GM18861 (cell line): ENCODE results near the gene ADARB2.

ENCODE experiments used
- ATAC-seq: cut with Tn5 transposase; IDR thresholded peaks from one replicate; pipeline ENCODE4 v1.9.1; 2021; ENCODE audit not compliant: unreplicated experiment

ADARB2 gene

DNA sequence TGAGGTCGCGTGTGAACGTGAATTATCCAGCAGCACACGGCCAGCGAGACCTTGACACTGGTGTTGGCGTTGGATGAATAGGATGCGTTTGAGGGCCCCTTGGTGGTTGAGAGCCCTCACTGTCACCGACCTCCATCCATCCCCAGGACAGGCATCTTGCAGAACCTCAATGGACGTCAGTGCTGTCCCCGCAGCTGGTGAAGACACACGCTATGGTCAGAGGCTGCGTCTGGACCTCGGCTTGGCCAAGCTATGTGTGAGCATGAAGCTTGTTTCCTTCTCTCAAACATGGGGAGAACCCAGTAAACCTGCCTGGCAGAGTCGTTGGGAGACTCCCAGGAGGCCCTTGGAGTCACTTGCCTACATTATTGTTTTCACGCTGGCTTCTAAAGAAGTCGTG lies 229.2 kb downstream of the ADARB2 start:
- ATAC-seq = no peak

DNA sequence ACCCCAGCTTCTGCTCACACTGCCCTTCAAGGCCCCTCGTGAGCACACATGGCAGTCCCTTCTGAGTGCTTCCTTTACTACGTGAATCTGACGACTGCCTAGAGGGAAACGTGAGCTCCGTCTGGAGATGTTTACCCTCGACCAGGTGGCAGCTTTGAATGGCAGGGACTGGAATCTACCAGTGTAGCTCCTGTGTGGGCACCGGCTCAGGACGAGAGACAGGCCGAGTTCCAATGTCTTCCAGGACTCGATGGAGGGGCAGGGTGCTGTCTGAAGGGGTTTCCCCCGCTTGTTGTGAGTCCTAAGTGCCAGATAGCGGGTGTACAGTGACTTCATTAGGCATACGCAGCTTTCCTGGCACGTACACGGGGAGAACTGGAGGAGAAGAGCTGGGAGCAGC lies 229.9 kb downstream of the ADARB2 start:
- no peak for ATAC-seq

DNA sequence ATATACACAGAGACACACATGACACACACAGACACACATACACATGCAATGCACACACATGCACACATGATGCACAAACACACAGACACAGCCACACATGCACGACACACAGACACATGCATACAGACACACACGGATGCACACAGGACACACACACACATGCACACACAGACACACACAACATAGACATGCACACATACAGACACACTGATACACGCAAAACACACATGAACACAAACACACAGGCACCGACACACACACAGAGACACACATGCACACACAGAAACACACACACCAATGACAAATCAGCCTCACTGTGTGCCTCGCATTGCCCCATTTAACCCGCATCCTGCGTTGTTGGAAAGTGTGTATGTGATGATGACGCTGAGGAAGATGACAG lies 232.4 kb downstream of the ADARB2 start:
- no peak for ATAC-seq

DNA sequence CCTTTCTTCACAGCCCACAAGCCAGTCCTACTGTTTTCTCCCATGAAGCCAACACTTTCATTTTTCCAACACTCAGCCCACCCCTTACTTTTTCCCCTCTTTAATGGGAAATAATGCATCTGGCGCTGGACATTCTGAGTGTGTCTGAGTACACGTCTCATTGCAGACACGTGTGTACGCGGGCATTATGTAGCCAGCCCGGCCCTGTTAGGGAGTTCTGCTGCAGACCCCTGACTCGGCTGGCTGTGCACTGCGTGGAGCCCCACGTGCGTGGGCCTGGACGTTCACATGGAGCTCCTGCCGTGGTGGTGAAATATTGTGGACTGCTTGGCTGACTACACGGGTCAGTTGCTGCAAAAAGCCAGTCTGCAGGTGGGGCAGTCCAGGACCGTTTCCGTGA lies 233.0 kb downstream of the ADARB2 start:
- ATAC-seq = no peak

DNA sequence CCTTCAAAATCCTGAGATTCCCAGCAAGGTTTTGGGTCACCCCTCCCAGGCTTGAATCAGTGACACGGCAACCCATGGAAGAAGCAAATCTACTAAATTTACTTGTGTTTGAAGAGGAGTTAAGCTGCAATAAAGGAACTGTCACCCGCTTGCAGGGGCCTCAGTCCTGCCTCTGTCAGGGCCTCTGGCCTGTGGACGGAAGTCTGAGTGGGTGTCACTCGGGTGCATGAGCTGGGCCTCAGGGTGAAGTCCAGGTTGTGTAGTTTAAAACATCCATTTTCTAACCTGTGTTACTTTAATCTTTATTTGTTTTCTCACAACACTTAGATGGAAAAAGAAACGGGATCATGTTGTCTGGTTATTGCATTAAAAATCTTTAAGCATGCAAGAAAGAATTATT lies 234.9 kb downstream of the ADARB2 start:
- ATAC-seq = no peak

DNA sequence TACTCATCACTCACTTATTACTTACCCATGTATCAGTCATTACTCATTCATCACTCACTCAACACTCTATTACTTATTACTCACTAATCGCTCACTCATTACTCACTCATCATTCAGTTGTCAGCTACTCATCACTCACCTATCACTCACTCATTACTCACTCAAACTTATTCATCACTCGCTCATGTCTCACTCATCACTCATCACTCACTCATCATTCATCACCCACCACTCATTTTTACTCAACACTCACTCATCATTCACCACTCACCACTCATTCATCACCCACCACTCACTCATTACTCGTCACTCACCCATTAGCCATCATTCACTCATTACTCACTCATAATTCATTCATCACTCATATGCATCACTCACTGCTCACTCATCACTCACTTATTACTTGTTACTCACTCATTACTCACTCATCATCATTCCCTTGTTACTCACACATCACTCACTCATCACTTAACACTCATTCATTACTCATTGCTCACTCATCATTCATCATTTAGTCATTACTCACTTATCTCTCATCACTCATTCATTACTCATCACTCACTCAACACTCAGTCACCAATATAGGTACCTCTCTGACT lies 237.9 kb downstream of the ADARB2 start:
- ATAC-seq = no peak

DNA sequence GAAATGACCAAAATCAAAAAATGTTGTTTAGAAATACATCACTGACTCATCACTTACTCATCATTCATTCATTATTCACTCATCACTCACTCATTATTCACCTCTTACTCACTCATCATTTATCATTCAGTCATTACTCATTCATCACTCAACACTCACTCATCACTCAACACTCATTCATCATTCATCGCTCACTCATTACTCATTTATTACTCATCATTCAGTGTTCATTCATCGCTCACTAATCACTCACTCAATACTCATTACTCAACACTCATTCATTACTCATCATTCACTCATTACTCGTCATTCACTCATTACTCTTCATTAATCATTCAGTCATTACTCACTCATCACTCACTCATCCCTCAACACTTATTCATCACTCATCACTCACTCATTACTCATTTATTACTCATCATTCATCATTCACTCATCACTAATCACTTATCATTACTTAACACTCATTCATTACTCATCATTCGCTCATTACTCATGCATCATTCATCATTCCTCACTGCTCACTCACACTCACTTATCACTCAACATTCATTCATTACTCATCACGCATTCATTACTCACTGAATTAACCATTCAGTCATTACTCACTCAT lies 238.5 kb downstream of the ADARB2 start:
- no peak for ATAC-seq

DNA sequence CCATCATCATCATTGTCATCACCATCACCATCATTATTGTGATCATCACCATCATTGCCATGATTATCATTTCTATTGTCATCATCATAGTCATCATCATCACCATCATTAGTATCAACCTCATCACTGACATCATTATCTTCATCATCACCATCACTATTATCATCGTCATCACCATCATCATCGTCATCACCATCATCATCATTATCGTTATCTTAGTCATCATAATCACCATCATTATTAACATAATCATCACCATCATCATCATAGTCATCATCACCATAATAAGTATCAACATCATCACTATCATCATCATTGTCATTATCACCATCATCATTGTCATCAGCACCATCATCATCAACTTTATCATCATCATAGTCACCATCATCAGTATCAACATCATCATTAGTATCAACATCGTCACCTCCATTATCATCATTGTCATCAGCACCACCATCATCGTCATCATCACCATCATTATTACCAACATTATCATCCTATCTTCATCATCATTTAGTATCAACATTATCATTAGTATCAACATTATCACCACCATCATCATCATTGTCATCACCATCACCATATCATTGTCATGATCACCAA lies 241.3 kb downstream of the ADARB2 start:
- ATAC-seq = no peak

DNA sequence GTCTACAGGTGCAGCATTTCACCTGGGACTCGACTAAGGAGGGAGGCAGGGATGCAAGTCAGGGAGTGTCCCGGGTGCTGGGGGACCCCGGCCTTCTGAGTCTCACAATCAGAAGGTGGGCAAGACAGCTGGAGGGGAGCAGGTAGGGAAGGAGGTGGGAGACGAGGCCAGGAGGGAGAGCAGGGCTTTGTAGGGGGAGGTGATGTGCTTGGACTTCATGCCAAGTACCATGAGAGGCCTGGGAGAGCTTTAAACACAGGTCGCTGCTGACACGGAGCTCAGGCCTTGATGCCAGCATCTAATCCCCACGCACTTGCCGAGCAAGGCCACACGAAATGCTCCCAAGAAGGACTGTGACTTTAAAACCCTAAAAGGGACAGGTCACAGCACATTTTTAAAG lies 244.7 kb downstream of the ADARB2 start:
- ATAC-seq = no peak

DNA sequence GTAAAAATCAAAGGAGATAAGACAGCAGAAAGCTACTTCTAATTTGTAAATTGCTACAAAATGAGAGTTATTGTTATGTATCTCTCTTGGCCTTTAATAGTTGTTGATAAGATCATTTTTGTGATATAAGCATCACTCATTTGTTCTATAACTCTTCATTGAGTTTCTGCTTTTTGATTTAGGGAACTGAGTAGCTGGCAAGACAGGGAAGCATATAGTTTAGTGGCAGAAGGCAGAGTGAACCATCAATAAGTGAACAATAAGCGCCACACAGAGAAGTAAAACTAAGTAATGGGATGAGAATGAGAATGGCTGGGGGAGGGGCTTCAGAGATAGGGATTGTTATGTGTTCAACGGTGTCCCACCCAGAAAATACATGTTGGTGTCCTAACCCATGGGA lies 245.4 kb downstream of the ADARB2 start:
- no peak for ATAC-seq

DNA sequence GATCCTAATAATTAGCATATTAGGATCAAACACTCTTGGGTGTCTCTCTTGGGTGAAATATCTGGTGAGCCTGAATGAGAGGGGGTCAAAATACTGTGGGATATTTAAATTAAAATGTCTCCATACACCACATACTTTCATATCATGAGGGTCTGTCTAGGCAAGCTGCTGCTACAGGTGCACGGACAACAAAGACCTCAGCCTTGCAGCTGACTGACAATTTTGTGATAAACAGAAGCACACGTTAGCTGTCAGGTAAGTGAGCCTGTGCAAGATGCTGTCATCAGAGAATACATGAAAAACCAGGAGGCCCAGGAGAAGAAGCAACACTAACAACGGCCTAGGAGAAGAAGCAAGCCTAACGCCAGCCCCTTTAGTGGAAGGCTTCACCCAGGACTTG lies 247.5 kb downstream of the ADARB2 start:
- no peak for ATAC-seq

DNA sequence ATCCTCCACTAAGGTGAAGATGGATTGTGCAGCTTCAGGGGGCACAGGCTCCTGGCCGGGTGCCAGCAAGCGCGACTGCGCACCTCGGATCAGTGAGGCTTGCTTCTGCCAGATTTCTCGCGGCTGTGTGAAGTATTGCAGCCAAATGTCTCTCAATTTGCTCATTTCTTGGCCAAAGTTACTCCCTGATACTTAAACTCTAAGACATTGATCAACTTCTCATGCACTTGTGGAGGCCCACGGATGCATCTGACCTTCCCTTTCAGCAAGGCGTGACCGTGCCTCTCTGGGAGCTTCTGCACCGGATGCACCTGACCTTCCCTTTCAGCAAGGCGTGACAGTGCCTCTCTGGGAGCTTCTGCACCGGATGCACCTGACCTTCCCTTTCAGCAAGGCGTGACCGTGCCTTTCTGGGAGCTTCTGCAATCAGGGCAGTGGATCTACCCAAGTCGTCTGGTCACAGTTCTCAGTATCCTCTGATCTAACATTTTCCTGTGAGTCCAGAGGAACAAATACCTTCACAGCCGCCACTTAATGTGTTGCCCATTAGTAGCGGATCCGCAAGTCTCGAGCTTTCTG lies 248.3 kb downstream of the ADARB2 start:
- peak; percentile 89 for ATAC-seq

DNA sequence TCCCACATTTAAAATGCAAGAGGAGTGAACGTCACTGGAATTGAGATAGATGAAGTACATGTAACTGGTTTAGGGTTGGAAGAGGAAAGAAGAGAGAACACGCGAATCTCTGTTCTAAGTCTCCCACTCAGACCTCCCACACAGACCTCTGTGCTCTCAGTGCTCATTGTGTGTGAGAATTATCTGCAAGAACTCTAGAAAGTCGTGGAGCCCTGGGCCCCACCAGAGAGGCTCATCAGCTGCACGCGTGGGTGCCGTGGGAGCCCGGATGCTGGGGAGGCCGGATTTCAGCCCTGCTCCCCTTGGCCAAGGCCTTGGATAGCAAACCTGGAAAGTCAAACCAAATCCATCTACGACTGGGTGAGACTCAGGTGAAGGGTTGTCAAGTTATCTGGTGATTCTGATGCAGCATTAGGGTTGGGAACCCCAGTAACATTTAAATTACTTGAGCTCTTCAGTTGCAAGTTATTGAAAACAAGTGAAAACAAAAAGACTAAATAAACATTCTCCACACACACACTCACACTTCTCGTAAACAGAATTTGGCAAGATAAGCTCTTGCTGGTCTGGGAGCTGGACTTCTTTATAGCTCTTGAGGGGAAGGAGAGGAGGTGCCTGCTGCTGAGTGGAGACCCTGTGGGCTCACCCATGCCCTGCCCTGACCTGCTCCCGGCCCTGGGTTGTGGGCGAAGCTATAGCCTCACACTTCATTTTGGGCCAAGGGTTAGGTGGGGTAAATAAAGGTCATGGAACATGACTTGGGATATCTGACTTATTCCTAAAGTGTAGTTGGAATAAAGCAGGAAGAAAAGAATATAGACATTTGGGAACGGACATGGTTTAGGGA lies 250.3 kb downstream of the ADARB2 start:
- no peak for ATAC-seq

DNA sequence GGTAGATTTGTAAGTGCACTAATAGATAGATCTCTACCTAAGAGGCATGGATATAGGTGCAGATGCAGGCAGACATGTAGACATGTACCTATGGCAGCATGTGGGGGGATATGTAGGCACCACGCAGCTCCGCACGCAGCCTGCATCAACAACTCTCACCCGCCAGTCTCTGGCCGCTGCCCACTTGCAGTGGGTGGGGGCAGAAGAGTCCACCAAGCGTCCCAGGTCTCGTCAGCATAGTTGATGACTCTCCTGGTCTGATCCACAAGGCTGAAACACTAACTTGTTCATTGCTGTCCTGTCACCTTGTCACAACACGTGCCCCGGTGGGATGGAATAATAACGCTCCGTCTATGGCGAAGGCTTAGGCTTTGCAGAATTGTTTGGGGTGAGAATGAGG lies 252.0 kb downstream of the ADARB2 start:
- ATAC-seq = no peak

DNA sequence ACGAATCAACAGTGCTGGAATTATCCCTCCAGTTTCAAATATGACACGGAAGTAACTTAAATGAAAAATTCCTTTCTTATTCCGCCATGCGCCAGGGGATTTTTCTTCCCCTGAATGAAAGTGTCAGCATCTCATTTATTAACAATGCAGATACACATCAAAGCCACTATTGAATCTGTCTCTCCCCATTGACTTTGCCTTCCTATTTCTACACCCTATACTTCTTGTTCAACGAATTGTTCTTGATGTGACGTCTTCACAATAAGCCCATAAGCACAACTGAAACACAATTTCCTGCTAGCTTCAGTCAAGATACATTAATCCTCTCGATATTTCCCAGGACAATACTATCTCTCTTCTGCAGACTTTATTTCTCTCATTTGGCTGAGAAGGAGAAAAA lies 253.5 kb downstream of the ADARB2 start:
- ATAC-seq = no peak

DNA sequence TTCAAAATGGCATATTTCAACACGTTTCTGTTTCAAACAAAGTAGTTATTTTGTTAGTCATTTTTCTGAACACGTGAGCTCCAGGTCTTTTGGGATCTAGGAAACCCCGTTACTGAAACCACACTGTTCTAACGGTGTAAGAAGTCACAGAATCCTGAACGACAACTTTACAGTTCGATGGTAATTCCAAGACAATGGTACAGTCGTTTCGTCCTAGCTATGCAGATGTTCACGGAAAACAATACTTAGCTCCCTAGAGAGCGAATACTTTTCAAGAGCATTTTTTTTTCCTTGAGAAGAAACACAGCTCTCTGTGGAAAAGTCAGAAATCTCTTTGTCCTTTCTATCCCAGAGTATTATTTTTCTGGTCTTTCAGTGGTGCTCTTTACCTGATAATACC lies 254.1 kb downstream of the ADARB2 start:
- ATAC-seq = no peak

DNA sequence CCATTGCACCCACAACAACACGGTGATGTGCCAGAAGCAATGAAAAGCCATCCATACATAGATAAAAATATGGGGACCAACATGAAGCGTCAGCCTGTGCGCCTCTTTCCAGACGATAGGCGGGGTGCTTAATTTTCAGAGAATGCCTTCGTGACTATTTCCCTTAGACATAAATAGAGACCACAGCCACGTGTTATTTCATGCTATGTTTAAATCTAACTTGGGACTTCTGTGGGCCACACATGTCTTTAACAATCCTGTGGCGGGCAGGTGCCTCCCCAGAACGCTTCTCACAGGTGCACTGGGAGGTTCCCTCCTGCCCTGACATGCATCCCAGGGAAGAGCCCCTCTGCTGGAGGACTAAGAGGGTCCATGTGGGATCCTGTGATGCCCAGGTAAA lies 259.7 kb downstream of the ADARB2 start:
- no peak for ATAC-seq

DNA sequence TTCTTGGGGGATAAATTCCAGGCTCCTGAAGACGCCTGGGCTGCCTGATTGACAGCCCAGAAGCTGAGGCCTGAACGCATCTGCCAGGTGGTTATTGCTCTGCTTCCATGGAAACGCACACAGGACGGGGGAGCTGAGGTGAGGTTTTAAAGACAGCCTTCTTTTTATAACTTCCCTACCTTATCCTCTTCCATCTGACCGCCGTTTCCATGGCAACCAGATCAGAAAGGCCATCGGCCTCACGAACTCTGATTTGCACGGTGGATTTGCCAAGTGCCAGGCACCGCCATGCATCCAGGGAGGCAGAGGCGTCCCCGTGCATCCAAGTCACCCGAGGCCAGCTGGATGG lies 260.9 kb downstream of the ADARB2 start:
- ATAC-seq = no peak

DNA sequence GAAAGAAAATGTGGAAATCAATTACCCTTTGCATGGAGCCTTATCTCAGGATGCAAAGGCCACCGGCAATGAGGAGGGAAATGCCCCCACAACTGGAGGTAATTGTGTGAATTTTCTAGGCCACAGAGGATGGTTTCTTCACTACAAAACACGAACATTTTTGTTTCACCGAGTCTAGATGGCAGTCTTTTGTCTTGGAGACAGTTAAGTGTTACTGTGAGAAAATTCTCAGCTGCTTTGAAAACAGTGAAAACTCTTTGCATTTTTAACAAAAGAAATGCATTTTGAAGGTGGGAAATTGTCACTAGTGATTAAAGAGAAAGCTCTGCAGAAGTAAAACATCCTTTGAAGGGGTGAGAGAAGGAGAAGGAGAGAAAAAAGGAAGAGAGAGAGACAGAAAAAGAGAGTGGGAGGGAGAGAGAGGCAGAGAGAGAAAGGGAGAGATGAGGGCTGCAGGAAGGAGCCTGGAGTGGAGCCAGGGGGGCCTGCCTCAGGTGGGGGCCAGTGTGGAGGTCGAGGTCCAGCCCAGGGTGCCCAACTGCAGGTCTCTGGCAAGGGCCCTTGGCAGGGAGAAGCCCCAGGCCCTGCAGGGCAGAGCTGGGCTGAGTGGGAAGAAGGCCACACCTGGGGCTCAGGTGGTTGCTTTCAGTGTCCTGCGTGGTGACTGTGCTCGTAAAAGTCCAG lies 261.4 kb downstream of the ADARB2 start:
- ATAC-seq = no peak

DNA sequence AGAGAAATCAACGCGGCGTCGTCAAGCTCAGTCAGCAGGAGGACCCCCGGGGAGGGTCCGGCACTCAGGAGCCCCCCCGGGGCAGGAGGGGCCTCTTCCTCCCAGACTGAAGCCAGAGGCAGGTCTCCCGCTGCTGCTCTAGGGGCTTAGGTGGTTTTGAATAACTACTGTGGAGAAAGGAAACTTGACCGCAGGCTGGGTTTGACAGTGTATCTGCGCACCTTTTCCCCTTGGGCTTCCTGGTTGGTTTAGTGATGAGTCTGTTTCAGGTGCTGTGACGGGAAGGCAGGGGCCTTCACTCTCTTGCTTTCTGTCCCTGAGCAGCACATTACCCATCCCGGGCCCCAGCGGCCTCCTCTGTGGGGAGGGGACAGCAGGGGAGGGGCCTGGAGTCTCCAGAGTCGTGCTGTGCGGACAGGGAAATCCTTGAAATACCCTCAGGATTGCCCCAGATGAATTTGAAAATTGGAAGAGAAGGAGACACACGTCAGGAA lies 262.2 kb downstream of the ADARB2 start:
- ATAC-seq = no peak
